ENCODE results near the gene ANKS1B. TPM values are rescaled to one million over a fixed set of nuclear protein-coding genes. Genes with fewer than 3 reads are reported as not detected.

The ANKS1B gene
- total RNA-seq, 1 donor from 2014 or later, result 8.2 TPM

DNA sequence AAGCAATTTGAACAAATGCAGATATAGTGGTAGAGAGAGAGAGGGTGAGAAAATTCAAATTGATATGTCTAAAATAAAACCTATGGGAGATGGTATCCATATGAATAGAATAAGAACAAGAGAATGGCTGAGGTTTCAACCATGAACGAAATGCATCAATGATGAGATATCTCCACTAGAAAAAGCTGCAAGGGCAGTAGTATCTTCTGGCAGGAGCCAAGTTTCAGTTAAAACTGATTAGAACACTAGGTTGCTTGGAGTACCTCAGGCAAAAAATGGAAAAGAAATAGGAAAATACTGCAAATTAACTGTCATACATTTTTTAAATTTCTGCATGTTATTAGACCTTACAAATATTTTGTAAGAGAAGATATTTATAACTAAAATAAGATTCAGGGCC lies 151.3 kb downstream of the ANKS1B start:
- intact Hi-C loops (cut with DNase I), result no loop called here
- no peaks in the 10 kb centered on the region for H3K36me3 ChIP-seq
- no peak overlapping the region for H3K4me3 ChIP-seq
- H3K4me1 ChIP-seq, result no peaks in the 10 kb centered on the region
- TF ChIP-seq, protein P1, sequence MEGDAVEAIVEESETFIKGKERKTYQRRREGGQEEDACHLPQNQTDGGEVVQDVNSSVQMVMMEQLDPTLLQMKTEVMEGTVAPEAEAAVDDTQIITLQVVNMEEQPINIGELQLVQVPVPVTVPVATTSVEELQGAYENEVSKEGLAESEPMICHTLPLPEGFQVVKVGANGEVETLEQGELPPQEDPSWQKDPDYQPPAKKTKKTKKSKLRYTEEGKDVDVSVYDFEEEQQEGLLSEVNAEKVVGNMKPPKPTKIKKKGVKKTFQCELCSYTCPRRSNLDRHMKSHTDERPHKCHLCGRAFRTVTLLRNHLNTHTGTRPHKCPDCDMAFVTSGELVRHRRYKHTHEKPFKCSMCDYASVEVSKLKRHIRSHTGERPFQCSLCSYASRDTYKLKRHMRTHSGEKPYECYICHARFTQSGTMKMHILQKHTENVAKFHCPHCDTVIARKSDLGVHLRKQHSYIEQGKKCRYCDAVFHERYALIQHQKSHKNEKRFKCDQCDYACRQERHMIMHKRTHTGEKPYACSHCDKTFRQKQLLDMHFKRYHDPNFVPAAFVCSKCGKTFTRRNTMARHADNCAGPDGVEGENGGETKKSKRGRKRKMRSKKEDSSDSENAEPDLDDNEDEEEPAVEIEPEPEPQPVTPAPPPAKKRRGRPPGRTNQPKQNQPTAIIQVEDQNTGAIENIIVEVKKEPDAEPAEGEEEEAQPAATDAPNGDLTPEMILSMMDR (IDR thresholded peaks at IDR 0.05), result no peak
- no peaks in the 10 kb centered on the region for H3K9me3 ChIP-seq
- H3K27ac ChIP-seq, result no peak overlapping the region
- no peaks in the 10 kb centered on the region for H3K27me3 ChIP-seq
- DNase-seq (ENCODE audit: low spot score in 2 of 2), result no peak

DNA sequence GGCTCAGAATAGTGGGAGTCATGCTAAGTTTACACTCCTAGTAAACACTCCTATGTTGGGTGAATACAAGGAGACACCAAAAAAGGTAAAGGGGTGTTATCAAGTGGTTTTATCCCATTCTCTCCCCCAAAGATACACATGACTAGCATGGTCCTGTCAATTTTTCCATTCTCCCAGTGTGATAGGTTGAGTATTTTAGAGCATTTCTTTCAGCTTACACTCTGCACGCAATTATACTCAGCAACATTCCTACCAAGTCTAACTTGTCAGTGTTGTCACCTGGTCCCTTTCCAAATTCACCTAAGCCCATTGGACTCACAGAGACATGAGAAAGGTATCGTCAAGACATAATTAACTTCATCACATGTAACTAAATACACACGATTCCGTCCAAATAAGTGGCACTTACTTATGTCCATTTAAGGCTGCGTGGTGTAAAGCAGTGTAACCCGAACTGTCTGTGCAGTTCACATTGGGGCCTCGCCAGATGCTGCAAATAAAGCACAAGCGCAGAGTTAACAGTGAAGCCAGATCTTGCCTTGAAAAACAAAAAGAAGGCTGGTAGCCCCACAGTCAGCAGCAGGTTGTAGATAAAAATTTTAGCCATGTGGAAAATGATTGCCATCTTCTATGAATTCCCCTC lies 159.7 kb downstream of the ANKS1B start:
- Histone ChIP-seq H3K4me1 (no peaks in the 10 kb centered on the region), H3K9me3 (no peaks in the 10 kb centered on the region), H3K36me3 (no peaks in the 10 kb centered on the region), H3K4me3 (peak overlapping the region in 1 of 2 donors; percentile 32), H3K27ac (no peak overlapping the region), H3K27me3 (no peaks in the 10 kb centered on the region)
- TF ChIP-seq, protein P1 (IDR thresholded peaks at IDR 0.05), result no peak
- DNase-seq (ENCODE audit: low spot score in 2 of 2), result no peak
- intact Hi-C loops (cut with DNase I), result no loop called here

DNA sequence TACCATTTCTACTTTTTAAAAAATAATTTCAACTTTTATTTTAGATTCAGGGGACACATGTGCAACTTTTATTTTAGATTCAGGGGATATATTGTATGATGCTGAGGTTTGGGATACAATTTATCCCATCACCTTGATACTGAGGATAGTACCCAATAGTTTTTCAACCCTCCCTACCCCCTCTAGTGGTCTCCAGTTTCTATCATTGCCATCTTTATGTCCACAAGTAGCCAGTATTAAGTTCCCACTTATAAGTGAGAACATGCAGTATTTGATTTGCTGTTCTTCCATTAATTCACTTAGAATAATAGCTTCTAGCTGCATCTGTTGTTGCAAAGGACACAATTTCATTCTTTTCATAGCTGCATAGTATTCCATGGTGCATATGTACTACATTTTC lies 162.5 kb downstream of the ANKS1B start:
- Histone ChIP-seq H3K27me3 (no peaks in the 10 kb centered on the region), H3K9me3 (no peaks in the 10 kb centered on the region), H3K36me3 (no peaks in the 10 kb centered on the region), H3K27ac (no peak overlapping the region), H3K4me1 (no peaks in the 10 kb centered on the region), H3K4me3 (no peak overlapping the region)
- TF ChIP-seq, protein P1 (IDR thresholded peaks at IDR 0.05), result no peak
- intact Hi-C loops (cut with DNase I), result no loop called here
- no peak for DNase-seq (ENCODE audit: low spot score in 2 of 2)

DNA sequence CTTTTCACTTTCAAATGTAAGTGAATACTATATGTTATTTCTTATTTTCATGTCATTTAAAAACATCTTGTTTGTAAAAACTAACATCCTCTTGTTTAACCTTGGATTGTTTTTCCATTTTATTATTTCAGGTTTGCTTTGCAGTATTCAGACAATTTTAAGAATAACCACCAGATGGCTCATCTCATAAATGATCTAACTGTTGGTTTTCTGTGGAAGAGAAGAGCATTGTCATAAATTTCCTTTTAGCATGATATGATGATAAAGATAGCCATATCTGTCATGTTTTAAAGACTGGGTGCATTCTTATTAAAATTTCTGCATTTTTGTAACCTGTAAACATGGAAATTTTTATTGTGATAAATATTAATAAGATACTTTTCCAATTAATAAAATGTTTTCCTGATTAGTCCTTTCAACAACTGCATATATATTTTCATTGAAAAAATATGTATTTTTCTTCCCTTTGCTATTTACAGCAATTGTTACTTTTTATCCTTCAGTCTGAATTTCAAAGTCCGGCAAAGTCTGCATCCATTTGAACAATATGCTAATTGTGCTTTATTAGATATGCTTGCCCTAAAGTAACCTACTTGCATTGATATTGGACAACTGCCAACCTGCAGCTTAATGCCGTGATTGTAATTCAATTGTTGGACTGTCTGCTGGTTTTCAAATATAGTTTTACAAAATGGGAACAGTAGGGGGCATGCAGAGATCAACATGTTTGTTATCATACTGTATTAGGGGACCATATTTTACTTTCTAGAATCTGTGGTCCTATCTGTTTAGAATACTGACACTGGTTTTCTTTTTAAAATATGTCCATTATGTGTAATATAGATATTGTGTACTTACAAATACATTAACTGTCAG lies 173.8 kb downstream of the ANKS1B start:
- H3K9me3 ChIP-seq, result no peaks in the 10 kb centered on the region
- H3K4me3 ChIP-seq, result no peak overlapping the region
- no peak overlapping the region for H3K27ac ChIP-seq
- H3K36me3 ChIP-seq, result peaks cover 0 to 6% of the 10 kb centered on the region in 2 donors
- no peak for DNase-seq (ENCODE audit: low spot score in 2 of 2)
- TF ChIP-seq, protein P1 (IDR thresholded peaks at IDR 0.05), result peak in 2 of 3 experiments; percentile 30 to 51
- H3K4me1 ChIP-seq, result no peaks in the 10 kb centered on the region
- H3K27me3 ChIP-seq, result no peaks in the 10 kb centered on the region
- intact Hi-C loops (cut with DNase I), result loop anchor here (5.0 kb wide), 4 partner anchors 101 to 391 kb away; partner anchors contain the start of genes ACTR6 and ANKS1B

DNA sequence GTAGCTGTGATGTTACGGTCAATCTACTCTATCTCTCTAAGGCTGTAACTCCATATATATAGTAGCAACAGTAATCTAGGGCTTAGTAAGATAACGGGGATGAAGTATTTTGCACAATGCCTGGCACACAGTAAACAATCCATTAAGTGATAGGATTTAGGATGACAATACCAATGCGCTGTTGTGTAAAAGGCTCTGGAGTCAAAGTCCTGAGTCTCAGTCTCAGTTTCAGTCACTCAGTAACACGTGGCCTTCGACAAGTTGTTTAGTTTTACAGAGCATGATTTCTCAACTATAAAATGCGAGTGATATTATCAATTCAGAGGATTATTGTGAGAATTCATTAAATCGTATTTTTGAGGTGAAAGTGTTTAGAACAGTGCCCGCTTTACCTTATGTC lies 174.8 kb downstream of the ANKS1B start:
- Histone ChIP-seq H3K27me3 (no peaks in the 10 kb centered on the region), H3K27ac (no peak overlapping the region), H3K4me3 (no peak overlapping the region), H3K4me1 (no peaks in the 10 kb centered on the region), H3K9me3 (no peaks in the 10 kb centered on the region), H3K36me3 (peaks cover 0 to 11% of the 10 kb centered on the region in 2 donors)
- TF ChIP-seq, protein P1 (IDR thresholded peaks at IDR 0.05), result no peak
- intact Hi-C loops (cut with DNase I), result loop anchor here (5.0 kb wide), 4 partner anchors 102 to 392 kb away; partner anchors contain the start of genes ACTR6 and ANKS1B
- DNase-seq (ENCODE audit: low spot score in 2 of 2), result no peak
